HG03045 (cell line): Measurements from ENCODE around the gene CLCNKA.

Experiments used
- ATAC-seq: cut with Tn5 transposase; IDR thresholded peaks from one replicate; pipeline ENCODE4 v1.9.1; 2021; ENCODE audit warnings: mild to moderate bottlenecking, moderate library complexity; ENCODE audit not compliant: unreplicated experiment

The CLCNKA gene

DNA sequence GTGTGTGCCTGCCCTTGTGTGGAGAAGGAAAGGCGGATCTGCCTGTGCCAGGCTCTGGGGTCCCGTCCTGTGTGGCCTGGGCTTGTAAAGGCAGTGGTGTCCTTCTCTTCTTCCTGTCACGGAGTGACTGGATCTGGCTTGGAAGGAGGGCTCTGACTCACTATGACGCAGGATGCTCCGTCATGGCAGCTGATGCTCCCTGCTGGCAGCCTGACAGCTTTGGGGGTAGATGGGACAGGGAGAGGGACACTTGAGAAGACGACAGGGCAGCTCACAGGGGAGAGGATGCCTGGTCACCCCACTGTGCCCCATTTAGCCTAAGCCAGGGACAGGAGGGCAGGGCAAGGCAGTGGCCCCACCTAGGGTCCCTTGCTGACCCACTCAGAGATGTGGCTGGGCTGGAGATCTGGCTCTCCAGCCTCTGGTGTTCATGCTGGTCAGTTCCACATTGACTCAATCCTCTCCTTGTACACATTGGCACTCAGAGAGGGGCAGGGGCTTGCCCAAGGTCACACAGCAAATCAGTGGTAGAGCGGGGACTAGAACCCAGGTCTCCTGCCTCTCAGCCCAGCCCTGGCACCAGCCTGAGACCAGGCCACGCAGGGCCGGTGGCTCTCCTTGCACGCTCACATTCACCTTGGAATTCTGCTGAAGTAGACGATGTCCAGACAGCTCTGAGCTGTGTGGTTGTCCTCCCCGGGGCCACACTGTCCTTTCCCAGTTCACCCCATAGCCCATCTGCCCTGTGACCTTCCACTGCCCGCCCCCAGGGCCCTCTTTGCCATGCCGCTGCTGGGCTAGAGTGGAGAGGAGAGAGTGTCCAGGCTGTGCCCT is 54.4 kb downstream of the CLCNKA start:
- no peak for ATAC-seq

DNA sequence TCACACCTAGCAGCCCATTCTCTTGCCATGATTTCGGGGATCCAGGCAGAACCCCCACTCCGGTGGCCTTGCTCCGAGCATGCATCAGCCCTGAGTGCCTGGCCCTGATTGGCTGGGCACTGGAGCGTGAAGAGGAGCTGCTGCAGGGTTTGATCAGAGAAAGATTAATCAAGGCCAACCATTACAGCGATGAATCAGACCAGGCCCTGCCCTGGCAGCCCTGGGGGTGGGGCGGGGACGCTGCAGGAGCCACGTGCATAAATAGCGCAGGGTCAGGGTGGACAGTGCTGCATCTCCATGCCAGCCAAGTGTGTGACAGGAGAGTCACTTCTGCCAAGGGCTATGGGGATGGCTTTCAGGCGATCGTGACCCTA is 55.0 kb downstream of the CLCNKA start:
- ATAC-seq: no peak

DNA sequence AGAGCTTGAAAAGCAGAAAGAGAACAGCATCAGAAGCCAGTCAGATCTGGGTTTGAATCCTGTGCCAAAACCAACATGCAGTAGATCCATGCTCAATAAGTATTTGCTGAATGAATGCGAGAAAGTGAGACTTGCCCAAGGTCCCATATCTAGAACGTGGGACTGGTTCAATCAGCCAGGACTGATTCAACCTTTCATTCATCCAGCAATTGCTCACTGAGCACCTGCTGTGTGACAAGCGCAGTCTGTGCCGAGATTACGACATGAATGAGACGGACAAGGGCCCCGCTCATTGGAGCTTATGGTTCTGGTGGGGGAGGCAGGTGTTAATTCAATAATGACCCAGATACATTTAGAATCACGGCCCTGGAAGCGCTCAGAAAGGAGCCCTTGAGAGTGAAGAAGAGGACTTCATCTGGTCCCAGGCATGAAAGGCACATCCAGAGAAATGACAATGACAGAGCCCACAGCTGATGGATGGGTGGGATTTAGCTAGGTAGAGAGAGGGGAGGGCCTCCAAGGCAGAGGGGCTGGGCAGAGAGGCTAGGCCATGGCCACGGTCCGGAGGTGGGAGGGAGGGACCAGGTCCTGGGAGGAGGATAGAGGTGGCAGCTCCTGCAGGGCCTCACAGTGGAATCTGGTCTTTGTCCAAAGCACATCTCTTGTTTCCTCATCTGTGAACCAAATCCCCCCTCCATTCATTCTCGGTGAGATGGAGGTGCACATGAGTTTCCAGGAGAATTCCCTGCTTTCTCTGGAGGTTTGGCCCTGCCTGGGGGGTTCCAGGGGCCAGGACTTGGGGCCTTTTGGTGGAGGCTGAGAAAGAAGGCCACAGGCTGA is 55.8 kb downstream of the CLCNKA start:
- ATAC-seq: no peak

DNA sequence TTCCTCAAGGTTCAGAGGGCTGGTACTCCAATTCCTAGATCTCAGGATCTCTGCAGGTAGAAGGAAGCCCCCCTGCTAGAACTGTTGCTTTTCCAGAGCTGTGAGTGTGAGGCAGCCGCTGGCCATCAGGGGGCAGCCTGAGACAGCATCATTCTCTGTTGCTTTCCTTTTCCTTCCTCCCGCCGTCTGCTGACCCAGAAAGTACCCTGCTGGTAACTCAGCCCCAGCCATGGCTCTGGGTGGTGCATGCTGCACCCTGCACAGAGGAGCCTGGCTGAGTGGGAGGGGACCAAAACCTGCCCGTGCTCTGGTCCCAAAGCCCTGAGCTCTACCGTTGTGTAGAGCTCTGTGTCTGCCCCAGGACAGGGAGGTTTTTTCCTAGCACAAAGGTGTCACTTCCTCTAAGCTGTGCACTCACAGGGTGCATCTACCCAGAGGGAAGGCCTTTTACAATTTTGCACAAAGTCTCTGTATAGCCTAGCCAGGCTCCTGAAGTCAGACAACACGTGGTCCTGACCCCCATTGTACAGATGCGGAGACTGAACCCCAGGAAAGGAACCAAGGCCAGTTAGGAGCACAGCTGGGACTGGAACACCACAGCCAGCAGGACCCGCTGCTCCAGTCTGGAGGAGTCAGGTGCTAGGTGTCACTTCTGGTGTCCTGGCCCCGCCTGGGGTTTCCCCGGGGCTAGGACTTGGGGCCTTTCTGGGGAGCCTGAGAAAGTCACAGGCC is 57.3 kb downstream of the CLCNKA start:
- ATAC-seq: no peak

DNA sequence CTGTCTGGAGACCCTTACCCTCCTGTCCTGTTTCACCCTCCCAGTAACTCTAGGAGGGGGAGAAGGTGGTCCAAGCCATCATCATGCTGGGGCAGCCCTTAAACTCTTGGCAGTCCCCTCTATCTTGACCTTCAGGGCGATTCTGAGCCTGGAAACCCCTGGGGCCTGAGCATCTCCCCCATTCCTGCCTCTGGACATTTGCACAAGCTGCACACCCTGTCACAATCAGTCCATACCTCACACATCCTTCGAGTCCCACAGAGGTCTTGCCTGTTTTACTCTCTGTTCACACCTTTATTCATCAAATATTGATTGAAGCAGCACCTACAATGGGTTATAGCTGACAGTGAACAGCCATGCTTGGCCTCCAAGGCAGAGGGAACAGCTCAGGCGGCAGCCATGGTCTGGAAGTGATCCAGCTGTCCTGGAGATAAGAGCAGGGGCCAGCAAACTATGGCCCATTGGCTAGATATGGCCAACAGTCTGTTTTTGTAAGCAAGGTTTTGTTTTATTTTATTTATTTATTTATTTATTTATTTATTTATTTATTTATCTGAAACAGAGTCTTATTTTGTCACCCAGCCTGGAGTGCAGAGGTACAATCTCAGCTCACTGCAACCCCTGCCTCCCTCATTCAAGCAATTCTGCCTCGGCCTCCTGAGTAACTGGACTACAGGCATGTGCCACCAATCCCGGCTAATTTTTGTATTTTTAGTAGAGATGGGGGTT is 58.8 kb downstream of the CLCNKA start:
- ATAC-seq: no peak

DNA sequence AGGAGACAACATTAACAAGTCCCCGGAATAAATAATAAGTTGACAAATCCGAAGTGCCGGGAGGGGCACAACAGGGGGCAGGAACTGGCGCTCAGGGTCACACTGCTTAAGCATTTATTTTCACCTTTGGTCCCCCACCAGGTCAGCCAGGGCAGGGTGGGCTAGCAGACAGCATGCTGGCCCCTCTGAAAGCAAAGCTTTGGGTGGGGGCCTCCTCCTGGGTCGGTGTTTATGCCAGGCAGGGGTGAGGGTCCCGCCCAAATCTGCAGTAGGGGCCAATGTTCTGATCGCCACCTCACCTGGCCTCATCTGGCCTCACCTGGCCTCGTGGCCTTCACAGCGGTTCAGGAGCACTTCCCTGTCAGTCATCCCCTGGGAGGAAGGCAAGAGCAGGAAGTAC is 59.8 kb downstream of the CLCNKA start:
- ATAC-seq: no peak

DNA sequence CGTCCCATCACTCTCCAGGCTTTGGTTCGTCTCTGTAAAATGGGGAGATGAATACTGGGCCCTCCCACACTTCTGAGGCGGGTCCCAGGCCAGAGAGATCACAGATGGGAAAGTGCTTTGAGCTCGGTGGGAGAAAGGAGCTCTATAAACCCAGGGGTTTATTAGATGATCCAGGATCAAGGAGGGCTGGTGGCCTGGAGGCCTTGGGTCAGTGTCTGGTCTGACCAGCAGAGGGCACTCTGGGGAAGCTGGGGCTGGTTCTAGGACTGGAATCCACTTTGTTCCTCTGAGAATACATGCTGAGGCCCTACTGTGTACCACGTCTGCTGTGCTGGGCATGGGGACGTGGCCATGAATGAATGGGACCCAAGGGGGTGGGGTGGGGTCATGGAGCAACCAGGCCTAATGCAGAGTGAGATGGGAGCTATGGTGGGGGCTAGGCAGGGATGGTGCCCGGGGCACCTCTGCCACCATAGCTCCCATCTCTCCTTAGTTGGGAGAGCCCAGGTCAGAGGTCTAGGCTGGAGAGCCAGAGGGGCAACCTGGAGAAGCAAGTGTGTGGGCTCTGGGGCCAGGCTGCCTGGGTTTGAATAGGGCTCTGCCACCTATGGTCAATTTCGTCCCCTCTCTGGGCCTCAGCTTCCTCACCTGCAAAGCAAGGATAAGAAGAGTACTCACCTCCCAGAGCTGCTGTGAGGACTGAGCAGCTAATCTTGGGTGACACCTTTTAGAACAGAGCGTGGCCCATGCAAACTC is 60.6 kb downstream of the CLCNKA start:
- no peak for ATAC-seq

DNA sequence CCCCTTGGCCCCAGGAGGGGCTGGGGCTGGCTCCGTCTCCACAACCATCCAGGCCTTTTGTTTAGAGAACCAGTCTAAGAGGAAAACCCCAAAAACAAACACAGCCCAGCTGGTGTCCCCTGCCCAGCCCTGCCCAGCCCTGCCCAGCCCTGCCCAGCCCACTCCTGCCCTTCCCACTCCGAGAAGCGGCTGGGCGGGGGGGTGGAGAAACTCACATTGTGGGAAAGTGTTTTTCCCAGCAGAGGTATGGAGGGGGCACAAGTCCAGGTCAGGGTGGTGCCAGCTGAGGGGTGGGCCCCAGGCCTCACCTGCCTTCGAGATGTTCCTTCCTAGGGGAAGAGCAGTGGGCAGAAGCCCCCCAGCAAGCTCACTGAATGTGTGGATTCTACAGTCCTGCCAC is 61.6 kb downstream of the CLCNKA start:
- no peak for ATAC-seq
